Measurements from ENCODE around the gene RXFP3.

Gene RXFP3

GRCh38 chr5:33984178-33984577 is 48.0 kb downstream of the RXFP3 start:
- CTCF ChIA-PET = interaction anchor here (1.0 to 3.9 kb wide), 2 partner anchors 14 to 391 kb away, joined by 4 to 14 read pairs; no protein-coding TSS in a partner anchor

GRCh38 chr5:33984671-33985124 is 48.5 kb downstream of the RXFP3 start, which contains the start of gene SLC45A2:
Gene SLC45A2, minus strand, starts transcription at chr5:33984693. Its CDS starts 110 bp downstream, at chr5:33984583.
- peaks cover 13 to 23% of the 10 kb centered on the region in 2 experiments; a peak in 2 of 3 replicates for H3K36me3 ChIP-seq (ENCODE audit: control insufficient read depth in 2 of 2, insufficient read depth in 1 of 2, low read length in 2 of 2)
- POLR2A ChIA-PET = no interaction called here
- CTCF ChIA-PET = interaction anchor here (3.9 kb wide), 1 partner anchor 14 kb away, joined by 14 read pairs; no protein-coding TSS in a partner anchor
- no peaks in the 10 kb centered on the region for H3K9me3 ChIP-seq (ENCODE audit: control insufficient read depth, insufficient read depth, low read depth, low read length)
- TF ChIP-seq ZNF514 (tag by site-specific recombination; IDR thresholded peaks at IDR 0.05) = no peak
- no peak for TF ChIP-seq PATZ1 (tag by site-specific recombination; IDR thresholded peaks at IDR 0.05)
- no peak for TF ChIP-seq SALL2 (tag by site-specific recombination; IDR thresholded peaks at IDR 0.05; ENCODE audit: borderline replicate concordance)
- H3K4me3 ChIP-seq (ENCODE audit: low read depth, low read length) = no peak within 1 kb of the TSS
- no peaks in the 10 kb centered on the region for H3K4me1 ChIP-seq (ENCODE audit: control insufficient read depth, insufficient read depth, low read length)
- H3K27ac ChIP-seq (ENCODE audit: extremely low read depth, low read depth, low read length) = no peak within 1 kb of the TSS

More at GRCh38 chr5:33984178-33984577, 48.0 kb downstream of the RXFP3 start:
- H3K27ac ChIP-seq (ENCODE audit: extremely low read depth, low read depth, low read length) = no peak overlapping the region
- H3K4me1 ChIP-seq (ENCODE audit: control insufficient read depth, insufficient read depth, low read length) = no peaks in the 10 kb centered on the region
- no peak for TF ChIP-seq ZNF133 (tag by site-specific recombination; IDR thresholded peaks at IDR 0.05)
- TF ChIP-seq ZBTB20 (tag by site-specific recombination; IDR thresholded peaks at IDR 0.05) = no peak
- no peak for TF ChIP-seq ZNF48 (tag by site-specific recombination; IDR thresholded peaks at IDR 0.05)
- no peak for TF ChIP-seq BCL11B (tag by site-specific recombination; IDR thresholded peaks at IDR 0.05; ENCODE audit: low read depth)
- TF ChIP-seq KLF1 (tag by site-specific recombination; IDR thresholded peaks at IDR 0.05) = no peak
- no peak for TF ChIP-seq ZBTB44 (tag by site-specific recombination; IDR thresholded peaks at IDR 0.05)
- TF ChIP-seq ZFHX2 (tag by site-specific recombination; conservative IDR thresholded peaks at IDR 0.05) = no peak
- no peak for TF ChIP-seq ZSCAN16 (tag by site-specific recombination; IDR thresholded peaks at IDR 0.05)
- no peak for TF ChIP-seq ZNF23 (tag by site-specific recombination; IDR thresholded peaks at IDR 0.05; ENCODE audit: borderline replicate concordance)
- no peak for TF ChIP-seq ZFP41 (tag by site-specific recombination; IDR thresholded peaks at IDR 0.05; ENCODE audit: borderline replicate concordance)
- no peak for TF ChIP-seq IKZF3 (tag by site-specific recombination; IDR thresholded peaks at IDR 0.05)
- no peak for TF ChIP-seq HOXA7 (CRISPR knock-in tag; IDR thresholded peaks at IDR 0.05; ENCODE audit: borderline replicate concordance)
- TF ChIP-seq ZBTB21 (tag by site-specific recombination; IDR thresholded peaks at IDR 0.05) = no peak
- TF ChIP-seq ZBTB26 (tag by site-specific recombination; optimal IDR thresholded peaks at IDR 0.05) = no peak
- TF ChIP-seq ZNF664 (tag by site-specific recombination; IDR thresholded peaks at IDR 0.05) = no peak
- TF ChIP-seq KLF17 (tag by site-specific recombination; IDR thresholded peaks at IDR 0.05) = no peak
- POLR2A ChIA-PET = no interaction called here
- no peaks in the 10 kb centered on the region for H3K9me3 ChIP-seq (ENCODE audit: control insufficient read depth, insufficient read depth, low read depth, low read length)
- H3K4me3 ChIP-seq (ENCODE audit: low read depth, low read length) = no peak overlapping the region
- peaks cover 13 to 22% of the 10 kb centered on the region in 2 experiments; a peak in 2 of 3 replicates for H3K36me3 ChIP-seq (ENCODE audit: control insufficient read depth in 2 of 2, insufficient read depth in 1 of 2, low read length in 2 of 2)
